Stimulated activated CD4-positive, alpha-beta T cell treated with anti-CD3 and anti-CD28 coated beads, TNF-alpha, amount 100 ng/mL, for 4 hours (primary cell): ENCODE data around the gene UBA7.
"Not testable (repeated sequence)": the region's sequence is repeated elsewhere in the genome, so short reads cannot be mapped to it uniquely, and the experiment has no call there.

Experiments
- DNase-seq, 3 experiments: peaks; one replicate each; pipeline ENCODE4 v3.0.0-alpha.2; 2020; ENCODE audit warnings: low read depth in 3 of 3

The UBA7 gene

DNA sequence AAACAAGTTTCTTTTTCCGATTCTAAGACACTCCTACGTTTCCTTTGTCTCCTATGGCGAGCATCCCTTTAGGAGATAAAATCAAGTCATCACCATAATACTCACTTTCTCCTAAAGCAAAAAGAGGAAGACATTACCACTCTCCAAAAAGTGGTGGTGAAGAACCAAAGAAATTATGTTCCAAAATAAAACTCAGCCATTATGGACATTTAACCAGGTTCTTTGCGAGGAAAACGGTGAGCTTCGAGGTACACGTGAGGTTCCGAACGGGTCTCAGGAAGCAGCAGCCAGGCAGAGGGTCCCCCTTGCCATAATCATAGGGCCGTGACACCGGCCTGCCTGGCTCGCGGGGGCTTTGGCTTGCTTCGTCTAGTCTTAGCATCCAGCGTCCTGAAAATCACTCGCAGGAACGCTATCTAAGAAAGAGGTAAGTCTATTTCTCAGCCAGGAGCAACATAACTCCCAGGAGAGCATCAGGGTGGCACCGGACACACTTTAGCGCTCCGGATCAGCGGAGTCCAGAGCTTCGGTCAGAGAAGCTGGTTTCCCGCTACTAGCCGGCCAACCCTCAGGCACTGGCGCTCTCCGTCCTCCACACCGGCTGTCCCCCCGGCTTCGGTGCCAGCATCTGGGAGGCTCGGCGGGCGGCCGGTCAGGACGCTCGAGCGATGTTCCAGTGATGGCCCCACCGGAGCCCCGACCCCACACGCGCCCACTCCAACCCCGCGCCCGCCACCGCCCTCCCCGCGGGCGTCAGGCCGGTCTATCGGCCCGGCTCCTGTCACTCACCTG, 28.0 kb downstream of the UBA7 start:
- no peak for DNase-seq

DNA sequence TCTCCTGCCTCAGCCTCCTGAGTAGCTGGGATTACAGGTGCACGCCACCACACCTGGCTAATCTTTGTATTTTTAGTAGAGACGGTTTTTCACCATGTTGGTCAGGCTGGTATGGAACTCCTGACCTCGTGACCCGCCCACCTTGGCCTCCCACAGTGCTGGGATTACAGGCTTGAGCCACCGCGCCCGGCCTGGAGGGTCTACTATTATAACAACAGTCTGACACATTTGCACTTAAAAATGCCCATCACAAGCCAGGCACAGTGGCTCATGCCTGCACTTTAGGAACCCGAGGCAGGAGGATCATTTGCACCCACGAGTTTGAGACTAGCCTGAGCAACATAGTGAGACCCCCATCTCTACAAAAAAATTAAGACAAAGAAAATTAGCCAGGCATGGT, 31.5 kb downstream of the UBA7 start:
- not testable (repeated sequence) for DNase-seq

DNA sequence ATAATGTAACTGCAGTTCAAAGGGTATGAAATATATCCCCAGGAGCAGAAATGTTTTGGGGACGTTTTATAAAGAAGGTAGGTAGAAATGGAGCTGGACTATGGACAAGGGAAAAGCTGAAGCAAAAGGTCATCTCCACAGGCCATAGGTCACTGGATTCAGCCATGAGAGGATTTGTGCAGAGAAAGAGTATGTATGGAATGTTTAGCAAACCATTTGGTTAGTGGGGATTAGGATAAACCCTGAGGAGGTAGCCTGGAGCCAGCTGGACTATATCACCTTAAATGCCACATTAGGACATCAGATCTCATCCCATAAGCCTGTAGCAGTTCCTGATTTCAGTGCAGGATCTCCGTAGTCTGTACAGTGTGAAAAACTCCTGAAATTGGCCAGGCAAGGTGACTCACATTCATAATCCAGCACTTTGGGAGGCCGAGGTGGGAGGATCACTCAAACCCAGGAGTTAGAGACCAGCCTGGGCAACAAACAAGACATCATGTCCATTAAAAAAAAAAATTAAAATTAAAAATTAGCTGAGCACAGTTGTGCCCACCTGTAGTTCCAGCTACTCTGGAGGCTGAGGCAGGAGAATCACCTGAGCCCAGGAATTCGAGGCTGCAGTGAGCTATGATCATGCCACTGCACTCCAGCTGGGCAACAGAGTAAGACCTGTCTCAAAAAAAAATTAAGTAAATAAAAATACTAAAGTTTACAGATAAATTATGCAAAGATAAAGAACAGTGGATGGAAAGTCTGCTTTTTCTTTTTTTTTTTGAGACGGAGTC, 32.1 kb downstream of the UBA7 start:
- DNase-seq = no peak

DNA sequence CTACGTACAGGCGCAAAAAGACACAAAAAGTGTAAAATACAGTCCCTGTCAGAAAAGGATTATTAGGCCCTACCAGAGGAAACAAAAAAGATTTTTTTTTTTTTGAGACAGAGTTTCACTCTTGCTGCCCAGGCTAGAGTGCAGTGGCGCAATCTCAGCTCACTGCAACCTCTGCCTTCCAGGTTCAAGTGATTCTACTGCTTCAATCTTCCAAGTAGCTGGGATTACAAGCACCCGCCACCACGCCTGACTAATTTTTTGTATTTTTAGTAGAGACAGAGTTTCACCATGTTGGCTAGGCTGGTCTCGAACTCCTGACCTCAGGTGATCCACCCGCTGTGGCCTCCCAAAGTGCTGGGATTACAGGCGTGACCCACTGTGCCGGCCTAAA, 32.8 kb downstream of the UBA7 start:
- DNase-seq = not testable (repeated sequence)

DNA sequence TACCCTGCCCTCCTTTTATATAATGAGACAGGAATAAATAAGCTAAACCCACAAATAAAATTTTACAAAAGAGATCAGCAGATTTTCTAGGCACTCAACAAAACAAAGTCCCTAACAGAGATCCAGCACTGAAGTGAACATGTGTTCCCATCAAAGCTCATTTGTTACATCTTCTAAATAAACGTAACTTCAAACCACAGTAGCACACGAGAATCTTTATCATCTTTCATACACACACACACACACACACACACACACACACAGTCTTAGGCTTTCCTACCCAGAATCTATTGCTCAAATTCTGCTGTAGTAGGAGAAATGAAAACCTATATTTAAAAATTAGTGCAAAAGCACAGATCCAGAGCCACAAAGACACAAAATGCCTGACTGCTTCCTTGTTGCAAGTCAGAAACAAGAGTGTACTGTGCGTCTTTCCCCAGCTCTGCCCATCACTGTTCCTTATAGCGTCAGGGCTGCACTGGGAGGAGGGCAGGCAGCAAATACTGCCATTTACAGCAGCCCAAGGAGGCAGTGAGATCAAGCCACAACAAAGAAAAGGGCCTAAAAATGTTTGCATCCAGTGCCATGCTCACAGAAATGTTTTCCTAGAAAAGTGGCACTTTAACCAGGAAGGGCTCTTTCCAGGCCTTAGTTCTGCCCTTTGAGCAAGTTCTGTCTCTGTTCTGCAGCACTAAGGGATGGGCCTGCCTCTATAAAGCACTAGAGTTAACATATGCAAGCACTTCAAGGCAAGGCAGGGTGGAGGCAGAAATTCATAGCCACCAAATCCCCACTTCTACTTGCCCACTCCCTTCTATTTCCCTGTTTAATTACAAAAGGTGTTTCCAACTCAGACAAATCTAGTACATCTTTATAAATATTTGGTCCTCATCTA, 33.4 kb downstream of the UBA7 start:
- no peak for DNase-seq

DNA sequence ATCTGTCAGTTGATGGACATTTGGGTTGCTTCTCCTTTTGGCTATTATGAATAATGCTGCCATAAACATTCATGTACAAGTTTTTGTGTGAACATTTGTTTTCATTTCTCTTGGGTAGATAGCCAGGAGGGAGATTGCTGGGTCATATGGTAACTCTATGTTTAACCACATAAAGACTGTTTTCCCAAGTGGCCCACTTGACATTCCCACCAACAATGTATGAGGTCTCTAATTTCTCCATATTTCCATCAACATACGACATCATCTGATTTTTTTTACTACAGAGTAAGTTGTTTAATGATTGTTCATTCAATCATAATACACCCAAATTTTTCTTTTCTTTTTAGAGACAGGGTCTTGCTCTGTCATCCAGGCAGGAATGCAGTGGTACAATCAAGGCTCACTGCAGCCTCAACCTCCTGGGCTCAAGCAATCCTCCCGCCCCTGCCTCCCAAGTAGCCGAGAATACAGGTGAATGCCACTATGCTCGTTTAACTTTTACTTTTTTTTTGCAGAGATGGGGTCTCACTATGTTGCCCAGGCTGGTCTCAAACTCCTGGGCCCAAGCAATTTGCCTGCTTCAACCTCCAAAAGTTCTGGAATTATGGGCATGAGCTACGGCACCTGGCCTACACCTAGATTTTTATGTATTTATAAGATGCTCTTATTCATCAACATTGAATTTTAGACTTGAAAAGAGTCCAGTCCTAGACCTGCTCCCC, 34.2 kb downstream of the UBA7 start:
- no peak for DNase-seq

DNA sequence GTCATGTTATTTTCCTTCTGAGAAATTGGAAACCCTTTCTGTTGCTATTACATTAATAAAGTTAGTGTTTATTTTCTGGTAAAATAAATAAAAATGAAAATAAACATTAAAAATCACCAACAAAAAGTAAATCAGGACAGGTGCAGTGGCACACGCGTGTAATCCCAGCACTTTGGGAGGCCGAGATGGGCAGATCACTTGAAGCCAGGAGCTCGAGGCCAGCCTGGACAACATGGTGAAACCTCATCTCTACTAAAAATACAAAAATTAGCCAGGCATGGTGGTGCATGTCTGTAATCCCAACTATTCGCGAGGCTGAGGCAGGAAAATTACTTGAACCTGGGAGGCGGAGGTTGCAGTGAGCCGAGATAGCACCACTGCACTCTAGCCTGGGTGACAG, 37.7 kb downstream of the UBA7 start:
- not testable (repeated sequence) for DNase-seq

DNA sequence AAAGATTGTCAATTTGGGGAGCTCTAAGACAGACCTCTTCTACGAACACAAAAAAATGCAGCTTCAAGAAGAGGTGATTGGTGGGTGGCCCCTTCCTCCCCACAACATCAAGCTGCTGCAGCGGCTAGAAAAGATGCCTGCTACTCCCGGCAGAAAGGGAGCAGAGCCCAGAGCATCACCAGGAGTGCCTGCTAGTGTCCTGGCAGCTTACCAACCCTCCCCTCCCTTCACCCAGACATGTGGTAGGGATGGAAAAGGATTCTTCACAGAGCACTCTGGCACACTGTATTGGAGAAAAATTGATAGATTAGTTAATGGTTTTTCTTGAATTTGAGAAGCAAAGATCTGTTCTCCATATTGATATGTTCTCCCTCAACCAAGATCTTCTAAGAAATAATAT, 38.2 kb downstream of the UBA7 start:
- no peak for DNase-seq

DNA sequence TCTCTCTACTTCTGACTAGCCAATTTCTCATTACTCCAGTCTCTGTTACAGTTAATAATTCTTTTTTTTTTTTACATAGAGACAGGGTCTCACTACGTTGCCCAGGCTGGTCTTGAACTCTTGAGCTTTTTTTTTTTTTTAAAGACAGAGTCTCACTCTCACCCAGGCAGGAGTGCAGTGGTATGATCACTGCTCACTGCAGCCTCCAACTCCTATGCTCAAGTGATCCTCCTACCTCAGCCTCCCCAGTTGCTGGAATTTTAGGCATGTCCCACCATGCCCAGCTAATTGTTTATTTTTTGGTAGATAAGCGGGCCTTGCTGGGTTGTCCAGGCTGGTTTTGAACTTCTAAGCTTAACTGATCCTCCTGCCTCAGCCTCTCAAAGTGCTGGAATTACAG, 41.0 kb downstream of the UBA7 start:
- DNase-seq = no peak

DNA sequence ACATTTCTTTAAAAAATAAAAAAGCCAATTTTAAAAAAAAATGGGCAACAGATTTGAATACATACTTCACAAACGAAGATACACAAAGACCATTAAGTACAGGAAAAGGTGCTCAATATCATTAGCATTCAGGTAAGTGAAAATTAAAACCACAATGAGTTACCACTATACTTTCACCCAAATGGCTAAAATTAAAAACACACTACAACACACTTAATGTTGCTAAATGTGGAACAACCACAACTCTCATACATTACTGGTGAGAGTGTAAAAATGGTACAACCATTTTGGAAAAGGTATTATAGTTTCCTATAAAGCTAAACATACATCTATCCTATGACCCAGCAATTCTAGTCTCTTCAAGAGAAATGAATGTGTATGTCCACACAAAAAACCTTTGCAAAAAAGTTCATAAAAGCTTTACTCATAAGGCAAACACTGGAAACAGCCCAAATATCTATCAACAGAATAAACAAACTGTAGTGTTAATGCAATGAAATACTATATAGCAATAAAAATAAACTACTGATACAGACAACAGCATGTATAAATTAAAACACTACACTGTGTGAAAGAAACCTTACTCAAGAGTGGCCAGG, 42.3 kb downstream of the UBA7 start:
- no peak for DNase-seq

DNA sequence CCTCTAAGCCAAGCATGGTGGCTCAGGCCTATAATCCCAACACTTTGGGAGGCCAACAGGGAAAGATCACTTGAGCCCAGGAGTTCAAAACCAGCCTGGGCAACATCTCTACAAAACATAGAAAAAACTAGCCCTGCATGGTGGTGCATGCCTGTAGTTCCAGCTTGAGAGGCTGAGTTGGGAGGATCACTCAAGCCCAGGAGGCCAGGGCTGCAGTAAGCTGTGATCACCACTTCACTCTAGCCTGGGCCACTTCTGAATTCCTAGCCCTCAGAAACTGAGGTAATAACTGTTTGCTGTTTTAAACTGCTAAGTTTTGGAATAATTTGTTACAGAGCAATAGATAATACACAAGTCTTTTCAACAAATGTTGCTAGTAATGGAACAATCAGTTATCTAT, 43.8 kb downstream of the UBA7 start:
- DNase-seq = no peak

DNA sequence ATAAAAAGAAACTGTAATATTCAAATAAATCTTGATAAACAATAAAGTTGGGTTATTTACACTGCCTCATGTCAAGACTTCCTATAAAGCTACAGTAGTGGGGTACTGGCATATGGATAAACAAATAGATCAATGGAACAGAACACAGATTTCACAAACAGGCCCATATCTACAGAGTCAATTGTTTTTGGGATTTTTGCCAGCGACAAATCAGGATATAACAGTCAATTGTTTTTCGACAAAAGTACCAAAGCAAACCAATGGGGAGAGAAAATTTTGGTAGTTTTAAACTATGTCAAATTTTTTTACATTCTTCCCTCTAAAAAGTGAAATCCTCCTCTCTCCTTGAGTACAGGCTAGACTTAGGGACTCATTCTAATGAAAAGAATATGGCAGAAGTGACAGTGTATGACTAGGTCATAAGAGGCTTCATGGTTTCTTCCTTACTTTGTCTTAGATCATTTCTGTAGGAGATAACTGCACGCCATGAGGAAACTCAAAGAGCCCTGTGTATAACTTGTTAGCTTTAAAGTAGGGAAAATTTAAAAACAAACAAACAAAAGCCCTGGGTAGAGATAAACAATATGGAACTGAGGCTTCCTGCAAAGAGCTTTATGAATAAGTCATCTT, 44.4 kb downstream of the UBA7 start:
- no peak for DNase-seq

DNA sequence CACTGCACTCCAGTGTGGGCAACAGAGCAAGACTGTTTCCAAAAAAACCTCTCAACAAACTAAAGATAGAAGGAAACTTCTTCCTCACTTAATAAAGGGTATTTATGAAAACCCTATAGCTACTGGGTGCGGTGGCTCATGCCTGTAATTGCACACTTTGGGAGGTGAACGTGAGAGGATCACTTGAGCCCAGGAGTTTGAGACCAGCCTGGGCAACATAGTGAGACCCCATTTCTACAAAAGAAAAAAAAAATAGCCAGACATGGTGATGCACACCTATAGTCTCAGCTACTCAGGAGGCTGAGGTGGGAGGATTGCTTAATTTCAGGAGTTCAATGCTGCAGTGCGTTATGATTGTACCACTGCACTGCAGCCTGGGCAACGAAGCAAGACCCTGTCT, 49.8 kb downstream of the UBA7 start:
- no peak for DNase-seq

DNA sequence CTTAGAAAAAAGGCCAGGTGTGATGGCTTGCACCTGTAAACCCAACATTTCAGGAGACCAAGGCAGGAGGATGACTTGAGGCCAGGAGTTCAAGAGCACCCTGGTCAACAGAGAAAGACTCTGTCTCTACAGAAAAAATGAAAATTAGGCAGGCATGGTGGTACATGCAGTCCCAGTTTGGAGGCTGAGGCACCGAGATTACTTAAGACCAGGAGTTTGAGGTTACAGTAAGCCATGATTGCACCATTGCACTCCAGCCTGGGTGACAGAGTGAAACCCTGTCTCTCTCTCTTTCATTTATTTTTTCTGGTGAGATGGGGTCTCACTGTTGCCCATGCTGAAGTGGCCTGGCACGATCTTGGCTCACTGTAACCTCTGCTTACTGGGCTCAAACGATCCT, 52.1 kb downstream of the UBA7 start:
- DNase-seq = no peak

DNA sequence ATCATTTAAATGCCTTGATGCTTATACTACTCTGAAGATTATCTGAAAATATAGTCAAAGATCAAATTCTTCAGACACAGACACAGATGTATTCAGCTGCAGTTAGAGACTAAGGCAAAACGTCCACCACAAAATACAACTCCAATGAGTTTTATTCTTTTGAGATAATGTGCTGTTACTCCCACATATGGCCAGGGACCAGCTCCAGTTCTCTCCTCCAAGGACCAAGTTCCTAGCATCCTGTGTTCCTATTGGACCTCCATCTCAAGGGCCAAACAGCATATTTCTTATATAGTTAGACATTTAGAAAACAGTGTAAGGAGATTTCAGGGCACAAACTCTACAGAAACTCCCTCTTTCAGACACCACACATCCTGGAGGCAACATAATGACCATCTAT, 54.5 kb downstream of the UBA7 start:
- DNase-seq = no peak

DNA sequence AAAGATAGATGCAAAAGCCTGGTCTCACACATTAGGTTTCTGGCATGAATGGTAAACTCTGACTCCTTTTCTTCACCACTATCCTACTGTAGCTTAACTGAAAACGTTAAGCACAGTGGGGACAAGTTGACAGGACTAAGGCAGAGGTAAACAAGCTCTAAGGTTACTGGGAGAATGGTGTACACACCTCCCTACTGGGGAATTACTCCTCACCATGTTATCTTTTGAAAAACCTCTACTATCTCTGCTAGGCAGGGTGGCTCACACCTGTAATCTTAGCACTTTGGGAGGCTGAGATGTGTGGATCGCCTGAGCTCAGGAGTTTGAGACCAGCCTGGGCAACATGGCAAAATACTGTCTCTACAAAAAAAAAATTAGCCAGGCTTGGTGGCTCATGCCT, 56.6 kb downstream of the UBA7 start:
- no peak for DNase-seq

DNA sequence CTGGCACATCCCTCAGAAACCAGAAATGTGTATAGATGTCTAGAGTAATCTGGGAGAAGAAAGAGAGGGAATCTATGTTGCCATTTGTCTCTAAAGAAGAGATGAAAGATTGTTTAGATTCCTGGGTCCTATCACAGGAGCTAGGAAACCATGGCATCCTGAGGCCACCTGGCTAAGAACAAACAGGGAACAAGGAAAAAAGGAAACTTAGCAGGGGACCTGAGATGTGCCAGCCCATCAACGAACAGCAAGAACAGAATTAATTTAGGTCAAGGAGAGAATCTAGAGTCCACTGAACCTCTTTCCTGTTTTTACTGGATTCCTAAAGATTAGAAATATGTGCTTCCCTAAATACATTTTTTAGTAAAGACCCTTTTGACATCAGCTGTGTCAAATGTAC, 57.7 kb downstream of the UBA7 start:
- no peak for DNase-seq
